CD4-positive, alpha-beta T cell treated with Interleukin-21 for 1 hour (primary cell): ENCODE data around the gene RPA1.

Experiments
- DNase-seq: peaks from one replicate; pipeline ENCODE4 v3.0.0-alpha.2; 2020

Gene RPA1

DNA sequence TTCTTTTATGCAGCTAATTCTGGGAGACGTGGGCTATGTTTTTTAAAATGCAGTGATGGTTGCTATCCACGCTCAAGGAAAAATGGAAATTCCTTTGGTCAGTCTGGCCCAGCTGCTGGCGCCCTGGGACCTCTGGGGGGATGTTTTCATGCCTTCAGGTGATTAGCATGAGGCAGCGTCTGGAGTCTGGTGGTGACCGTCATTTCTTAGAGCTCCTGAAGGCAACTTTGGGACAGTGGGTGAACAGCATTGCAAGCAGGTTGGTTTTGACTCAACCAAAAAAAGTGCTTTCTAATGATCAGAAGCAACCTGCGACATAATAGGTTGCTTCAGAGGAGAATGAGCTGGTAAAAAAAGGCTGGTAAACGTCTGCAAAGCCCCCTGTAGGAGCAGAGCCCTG is 82.3 kb downstream of the RPA1 start:
- DNase-seq, result no peak

DNA sequence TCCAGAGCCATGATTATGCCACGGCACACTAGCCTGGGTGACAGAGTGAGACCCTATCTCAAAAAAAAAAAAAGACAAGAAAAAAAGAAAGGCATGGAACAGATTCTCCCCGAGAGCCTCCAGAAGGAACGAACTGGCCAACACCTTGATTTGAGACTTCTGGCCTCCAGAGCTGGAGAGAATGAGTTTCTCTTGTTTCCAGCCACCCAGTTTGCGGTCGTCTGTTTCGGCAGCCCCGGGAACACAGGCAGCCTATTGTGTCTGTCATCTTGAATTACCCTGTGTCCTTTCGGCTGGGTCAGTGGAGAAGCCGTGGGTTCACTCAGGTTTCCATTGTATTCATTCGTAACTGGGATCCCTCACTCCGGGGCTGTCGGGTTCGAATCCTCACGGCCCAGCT is 83.9 kb downstream of the RPA1 start:
- DNase-seq, result no peak

DNA sequence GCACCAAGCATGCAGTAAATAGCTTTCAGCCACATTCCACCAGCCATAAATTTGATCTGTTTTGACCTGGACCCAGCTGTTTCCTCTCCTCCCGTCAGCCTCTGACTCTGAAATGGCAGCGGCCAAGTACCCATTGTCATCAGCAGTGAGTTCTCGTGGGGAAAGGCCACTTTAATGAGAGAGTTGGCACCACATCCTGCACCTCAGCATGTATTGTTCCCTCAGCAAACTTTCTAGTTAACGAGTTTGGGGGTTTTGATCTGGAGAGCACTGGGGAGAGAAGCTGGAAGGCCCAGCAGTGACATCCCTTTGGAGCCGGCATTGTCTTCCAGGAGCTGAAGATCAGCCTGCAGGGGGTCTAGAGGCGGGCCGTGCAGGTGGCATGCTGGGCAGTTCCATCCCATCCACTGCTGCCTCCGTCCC is 84.9 kb downstream of the RPA1 start:
- no peak for DNase-seq

DNA sequence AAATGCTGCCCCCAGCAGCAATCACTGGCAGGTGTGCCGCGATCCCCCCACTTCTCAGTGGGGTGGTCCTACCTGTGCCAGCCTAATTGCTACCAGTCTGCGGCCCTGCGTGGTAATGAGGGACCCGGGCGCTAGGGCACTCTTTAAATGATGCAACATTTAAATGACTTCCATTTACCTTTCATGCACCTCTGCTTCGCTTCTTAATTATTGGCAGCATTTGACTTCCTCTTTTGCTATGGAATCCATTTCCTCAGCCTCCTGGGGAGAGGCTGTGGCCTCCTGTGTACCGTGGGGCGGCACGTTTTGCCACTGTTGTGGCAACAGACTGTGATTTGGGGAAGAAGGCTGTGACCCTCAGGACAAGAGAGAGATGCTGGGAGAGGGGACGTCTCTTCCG is 86.1 kb downstream of the RPA1 start:
- no peak for DNase-seq

DNA sequence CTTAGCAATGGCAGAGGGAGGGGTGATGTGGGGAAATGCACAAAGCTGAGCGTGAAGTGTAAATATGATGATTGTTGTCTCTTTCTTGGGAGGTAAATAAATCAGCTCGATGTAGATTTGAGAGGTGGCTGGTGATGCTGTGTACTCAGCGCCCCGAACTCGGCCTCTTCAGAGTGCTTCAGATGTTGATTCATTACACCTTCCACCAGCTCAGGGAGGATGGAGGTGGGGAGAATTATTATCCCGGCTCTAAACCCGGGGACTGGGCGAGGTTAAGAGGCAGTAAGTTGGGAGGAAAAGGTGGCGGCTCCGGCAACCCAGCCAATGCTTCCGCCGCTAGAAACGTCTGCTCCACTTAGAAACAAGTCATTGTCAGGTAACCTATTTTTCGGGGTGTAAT is 86.5 kb downstream of the RPA1 start:
- no peak for DNase-seq

DNA sequence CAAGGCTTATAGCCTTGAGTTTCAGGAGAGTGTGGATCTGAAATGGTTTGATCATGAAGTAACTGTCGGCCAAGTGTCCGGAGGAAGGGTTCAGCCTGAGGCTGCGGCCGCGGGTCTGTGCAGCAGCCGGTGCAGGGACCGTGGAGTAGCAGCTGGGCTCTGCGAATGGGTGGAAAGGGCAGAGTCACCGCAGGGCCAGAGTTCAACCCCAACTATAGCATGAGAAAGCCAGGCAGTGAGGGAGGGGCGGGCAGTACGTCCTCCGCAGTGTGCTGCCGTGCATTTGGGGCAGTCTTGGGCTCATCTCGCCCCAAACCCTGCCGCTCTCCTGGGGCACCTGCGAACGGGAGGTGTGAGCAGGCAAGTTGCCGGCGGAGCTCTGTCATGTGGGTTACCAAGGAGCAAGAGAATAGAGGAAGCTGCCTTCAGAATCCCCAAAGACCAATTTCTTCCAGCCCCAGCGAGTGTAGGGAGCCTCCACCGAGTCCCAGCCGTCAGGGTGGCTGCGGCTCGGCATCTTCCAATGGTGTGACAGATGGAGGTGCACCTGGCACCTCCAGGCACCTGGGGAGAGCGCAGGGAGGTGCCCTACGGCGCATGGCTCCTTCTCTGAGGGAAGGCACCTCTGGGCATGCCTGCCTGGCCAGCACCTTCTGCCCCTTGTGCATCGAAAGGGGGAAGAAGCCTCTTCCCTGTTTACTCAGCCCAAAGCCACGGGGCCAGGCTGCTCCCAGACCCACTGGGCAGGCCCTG is 87.3 kb downstream of the RPA1 start:
- no peak for DNase-seq

DNA sequence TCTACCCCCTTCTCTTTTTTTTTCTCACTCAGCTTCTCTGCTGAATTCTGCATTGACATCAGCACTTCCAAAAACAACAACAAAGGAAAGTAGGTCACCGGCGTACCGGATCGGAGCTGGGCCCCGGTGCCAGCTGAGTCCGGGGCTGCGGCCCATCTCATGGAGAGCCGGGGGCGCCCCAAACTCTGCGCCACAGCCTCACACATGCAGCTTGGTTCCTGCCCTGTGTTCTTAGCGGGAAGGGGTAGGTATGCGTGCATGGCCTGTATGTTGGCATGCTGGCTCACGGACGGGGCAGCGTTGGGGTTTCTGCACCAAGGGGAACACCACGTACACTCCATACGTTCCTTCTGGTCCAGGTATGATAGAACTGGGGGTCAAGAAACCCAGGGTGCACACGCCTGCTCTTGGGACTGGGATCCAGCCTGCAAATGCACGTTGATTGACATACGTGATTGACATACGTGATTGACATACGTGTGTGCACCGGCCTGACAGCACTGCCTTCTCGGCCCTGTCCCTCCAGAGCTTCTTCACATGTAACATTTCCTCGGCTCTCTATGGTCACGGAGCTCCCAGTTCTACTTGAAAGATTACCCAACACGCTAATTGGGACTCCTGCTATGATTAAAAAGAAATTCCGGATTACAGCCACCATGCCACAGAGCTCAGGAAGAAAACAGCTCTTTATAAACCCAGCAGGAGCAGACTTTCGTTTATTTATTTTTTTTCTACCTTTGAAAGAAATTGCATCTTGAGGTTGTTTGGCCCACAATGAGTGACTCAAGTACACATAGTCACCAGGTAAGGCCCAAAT is 88.7 kb downstream of the RPA1 start:
- no peak for DNase-seq

DNA sequence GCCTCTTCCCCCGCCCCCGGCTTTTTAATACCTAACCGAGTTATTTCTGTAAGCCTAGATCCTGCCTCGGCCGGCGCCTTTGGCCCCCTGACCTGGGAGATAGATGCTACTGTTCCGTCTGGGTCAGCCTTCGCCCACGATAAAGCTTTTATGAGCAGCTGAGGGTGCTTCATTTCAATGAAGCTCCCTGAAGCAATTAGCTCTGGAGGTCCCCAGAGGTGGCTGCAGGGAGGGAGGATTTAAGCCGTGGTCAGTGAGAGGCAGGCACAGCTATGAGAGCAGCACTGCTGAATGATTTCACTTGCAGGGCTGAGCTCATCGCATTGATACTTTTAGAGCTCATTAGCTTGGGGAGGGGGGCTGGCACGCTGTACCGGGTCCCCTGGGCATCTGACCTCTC is 89.4 kb downstream of the RPA1 start:
- no peak for DNase-seq

DNA sequence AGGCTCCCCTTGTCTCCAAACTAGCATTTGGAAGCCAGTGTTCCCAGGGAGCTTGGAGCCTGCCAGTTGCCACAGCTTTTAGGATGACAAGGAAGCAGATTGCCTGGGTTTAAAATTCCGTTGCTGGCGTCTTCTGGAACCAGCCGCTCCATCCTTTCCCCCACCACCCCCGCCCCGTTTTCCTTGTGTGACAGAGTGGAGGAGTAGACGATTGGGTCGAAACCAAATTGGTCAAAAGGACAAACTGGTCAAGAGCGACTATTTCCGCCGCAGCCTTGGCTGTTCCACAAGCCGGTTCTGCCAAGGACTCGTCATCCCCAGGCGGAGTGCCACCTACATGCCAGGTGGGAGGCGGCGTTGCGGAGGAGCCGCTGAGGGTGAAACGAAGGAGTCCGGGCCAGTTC is 91.1 kb downstream of the RPA1 start:
- no peak for DNase-seq

DNA sequence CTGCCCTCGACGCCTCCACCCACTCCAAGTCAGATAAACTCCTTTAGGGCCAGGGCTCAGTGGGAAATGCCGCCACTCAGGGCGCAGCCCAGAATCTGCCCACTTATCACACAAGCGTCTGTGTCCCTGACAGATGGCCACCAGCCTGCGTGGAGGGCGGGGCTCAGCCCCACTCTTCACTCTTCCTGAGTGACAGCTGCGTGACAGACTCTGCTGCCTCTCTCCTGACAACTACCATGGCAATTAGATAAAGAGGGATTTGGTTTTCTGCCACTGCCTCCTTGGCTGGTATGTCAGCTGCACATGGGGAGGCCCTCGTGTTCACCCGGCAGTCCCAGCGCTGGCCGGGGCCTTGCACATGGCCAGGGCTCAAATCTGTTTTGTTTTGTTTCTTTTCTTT is 99.2 kb downstream of the RPA1 start:
- DNase-seq, result no peak

DNA sequence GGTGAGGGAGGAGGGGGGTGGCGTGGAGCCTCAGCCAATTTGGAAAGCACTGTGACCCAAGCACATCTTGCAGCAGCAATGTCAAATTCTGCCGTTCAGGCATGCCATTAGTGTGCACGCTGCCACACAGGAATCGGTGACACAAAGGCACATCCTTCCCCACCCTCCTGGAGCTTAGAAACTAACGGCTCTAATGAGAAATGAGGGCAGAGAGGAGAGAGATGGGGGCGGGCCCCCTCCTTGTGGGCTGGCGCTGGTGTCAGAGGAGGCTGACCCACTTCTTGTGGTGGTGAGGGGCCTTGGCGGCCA is 100.5 kb downstream of the RPA1 start:
- no peak for DNase-seq

DNA sequence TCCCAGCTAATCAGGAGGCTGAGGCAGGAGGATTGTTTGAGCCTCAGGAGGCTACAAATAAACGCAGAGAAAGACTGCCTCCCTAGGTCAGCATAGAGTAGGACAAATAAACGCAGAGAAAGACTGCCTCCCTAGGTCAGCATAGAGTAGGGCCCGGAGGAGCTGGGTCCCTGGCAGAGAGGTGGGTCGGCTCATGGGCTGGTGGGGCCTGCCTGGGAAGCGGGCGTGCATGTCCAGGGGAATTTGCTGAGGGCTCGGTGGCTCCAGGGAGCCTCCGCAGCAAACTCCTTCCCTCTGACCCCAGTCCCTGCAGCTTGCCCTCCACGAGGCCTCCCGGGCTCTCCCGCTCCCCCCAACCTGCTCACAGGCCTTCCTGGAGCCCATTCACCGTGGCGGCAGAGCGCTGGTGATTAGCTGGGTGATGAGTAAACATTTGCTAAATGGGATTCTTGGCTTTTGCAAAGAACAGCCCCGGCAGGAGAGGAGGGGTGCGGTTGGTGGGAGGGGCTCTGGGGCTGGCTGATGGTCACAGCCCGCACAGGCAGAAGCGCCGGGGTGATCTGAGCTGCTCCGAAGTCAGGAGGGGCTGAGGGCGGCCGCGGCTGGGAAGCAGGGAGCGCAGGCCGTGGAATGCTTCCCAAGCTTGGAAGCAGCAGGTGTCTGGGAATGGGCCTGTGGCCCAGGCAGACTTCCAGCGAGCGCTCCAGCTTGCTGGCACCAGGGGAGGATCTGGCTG is 102.2 kb downstream of the RPA1 start:
- DNase-seq, result no peak

DNA sequence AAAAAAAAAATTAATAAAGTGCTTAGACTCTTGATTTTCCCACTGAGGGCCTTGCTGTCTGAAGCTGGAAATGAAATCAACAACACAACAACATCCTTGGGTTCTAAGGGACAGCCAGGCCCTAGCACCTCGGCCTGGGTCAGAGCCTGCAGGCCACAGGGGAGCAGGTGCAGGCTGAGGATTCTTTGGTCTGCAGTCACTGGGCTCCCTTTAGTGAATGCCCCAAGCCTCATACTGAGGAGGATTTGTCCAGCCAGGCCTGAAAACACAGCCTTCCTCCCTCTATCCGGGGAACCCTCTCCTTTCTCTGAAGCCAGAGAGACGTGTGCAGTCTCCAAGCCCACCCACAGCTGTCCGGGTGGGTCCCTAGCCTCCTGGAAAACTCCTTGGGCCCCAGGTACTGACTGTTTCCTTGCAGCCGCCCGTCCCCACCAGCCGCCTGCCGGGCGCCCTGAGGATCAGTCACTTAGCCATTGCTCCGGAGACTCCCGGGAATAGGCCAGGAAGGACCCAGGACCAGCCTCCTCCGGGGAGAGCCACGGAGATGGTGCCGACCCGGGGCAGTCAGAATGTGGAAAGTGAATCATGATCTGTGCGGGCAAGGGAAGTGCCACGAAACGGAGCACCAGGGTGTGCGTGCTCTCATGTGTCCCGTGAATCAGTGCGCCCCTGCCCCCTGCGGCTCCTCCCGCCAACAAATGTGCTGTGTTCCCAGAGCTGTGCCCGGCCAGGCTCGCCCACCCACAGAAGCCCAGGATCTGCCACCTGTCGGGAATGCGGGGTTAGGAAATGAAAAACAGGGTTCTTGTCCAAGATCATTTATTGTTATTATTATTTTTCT is 104.3 kb downstream of the RPA1 start:
- DNase-seq, result no peak

DNA sequence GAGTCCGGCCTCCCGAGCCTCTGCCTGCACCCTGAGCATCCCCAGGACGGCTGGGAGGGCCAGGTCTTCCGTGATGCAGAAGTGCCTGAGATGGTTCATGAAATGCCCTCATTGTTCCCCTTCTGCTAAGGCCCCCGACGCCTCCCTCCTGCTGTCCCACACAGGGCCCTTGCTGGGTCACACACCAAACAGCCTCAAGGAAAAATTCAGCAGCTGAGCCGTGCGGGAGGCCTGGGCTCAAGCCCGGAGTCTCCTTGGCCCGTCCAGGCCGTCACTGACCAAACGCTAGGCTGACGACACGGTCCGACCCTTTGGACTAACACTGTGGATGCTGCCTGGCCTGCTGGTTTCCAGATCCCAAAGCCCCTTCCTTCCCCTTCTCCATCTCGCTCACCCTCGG is 105.1 kb downstream of the RPA1 start:
- no peak for DNase-seq

DNA sequence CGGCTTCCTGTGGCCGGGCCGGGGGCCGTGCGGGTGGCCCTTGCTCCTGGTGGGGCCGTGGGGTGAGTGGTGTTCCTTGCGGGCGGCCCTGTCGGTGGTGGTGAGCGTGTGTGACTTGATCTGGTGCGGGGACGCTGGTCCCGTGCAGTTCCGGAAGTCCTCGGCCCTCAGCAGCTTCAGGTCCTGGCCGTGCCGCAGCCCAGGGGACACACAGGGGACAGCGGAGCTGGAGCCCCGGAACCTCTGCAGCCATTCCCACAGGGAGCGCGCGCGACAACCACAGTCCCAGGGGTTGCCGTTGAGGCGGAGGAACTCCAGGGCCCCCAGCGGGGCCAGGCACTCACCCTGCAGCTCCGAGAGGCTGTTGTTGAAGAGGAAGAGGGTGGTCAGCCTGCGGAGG is 107.0 kb downstream of the RPA1 start:
- DNase-seq, result no peak

DNA sequence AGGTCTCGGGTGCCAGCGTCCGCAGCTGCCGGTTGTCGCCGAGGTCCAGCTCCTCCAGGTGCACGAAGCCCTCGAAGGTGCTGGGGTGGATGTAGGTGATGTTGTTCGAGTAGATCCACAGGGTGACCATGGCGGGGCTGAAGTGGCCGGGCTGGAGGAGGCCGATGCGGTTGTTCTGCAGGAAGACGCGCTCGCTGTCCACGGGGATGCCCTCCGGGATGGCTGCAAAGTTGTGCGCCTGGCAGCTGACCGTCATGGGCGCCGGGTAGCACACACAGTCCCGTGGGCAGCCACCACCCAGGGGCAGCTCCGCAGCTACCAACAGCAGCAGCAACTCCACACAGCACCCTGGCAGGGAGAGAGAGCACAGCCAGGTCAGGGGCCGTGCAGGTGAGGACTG is 107.7 kb downstream of the RPA1 start:
- DNase-seq, result no peak

DNA sequence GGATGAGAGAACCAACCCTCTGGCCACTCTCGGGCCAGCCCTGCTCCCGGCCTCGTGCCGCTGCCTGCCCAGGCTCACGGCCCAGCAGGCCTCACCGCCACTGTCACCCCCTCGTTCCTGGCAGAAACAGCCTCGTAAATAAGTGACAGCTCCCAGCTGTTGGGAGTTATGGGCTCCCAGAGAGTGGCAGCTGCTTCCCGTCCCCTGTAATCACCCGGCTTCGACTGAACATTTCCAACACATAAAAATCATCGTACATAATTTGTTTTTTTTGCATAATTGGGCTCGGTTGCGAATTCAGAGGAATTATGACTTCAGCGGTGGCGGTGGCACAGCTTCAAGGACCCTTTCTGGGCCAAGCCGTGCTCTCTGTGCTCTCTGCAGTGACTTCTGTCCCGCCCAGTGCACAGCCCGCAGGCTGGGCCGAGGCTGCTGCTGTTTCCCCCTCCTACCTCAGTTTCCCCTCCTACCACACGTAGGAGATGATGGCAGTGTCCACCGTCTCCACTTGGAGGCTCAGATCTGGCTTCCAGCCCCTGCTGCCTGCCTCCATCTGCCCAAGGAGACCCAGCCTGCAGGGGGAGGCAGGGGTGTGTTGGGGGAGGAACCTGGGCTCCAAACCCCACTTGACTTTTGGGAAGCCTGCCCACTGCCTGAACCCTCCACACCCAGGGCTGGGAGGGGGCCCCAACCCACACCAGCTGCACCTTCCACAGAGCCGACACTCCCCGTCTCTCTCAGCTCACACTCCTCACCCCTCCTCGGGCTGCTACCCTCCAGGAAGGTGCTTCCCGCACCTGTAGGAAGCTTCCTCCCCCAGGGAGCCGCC is 110.4 kb downstream of the RPA1 start:
- no peak for DNase-seq

DNA sequence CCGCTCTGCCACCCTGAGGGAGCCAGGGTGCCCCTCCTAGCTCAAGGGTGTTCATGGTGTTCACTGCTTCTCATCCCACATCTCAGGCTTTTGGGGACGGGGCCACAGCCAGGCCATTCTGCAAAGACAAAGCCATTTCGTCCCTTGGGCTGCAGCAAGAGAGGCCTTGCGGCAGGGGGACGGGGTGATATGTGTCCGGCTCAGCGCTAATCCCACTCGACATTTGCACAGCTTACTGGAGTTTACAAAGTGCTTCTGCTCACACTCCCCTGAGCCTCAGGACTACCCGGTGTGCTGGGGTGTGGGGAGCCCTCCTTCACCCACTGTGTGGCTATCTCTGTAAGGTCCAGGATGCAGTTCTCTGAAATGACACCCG is 111.0 kb downstream of the RPA1 start:
- DNase-seq, result no peak

DNA sequence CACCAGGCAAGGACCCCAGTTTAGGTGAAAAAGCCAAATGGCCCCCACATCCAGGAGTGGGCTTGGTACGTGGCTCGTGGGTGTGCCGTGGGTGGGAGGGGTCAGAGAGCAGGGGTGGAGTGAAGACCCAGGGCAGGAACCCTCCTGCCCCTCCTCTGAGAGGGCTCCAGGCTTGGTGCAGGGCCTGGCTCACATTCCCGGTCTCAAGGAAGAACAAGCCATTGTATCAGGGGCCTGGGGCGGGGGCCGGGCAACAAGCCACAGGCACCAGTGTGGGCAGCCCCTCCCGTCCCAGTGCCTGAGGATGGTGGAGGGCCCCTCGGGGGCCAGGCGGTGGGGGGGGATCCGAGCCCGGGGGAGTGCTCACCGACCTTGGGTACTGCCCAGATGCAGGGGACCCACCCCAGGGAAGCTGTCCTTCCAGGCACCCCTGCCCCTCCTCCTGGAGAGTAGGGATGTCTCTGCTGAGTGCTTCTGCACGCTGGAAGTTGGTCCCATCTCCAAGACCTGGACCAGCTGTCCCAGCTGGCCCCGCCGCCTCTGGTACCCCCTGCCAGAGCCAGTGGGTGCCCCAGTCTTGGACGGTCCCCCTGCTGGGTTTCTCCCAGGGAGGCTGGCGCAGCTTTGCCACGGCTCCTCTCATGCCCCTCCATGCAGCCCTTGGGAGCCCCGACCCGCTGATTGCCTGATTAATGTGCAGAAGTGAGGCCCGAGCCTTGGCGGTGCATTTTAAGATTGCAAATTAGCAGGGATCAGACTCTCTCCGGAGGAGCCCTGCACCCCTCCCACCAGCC is 111.7 kb downstream of the RPA1 start:
- DNase-seq, result no peak

DNA sequence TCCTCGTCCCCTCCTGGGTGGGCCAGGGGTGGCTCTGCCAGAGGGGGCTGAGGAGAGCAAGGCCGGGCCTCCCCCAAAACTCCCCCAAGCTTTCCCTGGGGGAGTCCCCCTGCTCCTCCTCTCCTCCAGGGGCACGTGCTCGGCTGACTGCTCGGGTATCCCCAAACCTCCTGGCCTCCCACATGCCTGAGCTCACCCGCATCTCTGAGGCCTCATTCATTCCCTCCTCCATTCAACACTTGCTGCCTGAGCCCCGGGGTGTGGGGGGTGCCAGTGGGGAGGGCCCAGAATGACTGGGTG is 112.2 kb downstream of the RPA1 start:
- DNase-seq, result no peak

DNA sequence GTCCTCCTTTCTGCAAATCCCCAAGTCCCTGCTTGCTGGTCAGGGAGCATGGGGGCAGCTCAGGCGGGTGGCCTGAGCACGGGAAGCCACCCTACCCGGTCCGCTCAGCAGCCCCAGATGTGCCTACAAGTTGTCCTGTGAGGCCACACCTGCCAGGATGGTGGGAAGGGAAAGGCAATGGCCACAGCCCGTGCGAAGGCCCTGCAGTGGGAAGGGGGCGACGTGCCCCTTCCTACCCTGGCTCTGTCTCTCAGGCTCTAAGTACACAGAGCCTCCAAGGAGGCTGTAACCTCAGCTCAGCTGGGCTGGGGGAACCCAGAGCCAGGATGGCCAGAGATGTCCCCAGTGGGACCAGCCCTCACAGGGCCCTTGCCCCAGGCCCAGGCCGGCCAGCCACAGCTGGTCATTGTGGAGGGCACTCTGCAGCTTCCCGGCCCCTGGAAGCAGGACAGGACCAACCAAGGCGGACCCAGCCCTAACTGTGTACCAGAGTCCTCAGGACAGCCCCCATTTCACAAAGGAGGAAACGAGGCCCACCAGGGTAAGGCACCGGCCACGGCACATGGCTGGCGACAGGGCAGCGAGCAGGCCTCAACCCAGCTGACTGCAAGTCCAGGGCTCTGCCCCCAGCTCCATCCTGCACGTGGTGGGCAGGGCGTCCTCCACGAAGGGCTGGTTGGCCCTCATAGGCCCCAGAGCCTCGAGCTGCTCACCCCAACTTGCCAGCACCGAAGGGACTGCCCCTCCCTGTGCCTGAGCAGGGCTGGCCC is 113.0 kb downstream of the RPA1 start:
- DNase-seq, result no peak
